NCI-H748 (cell line): ENCODE measurements around the gene TIE1.

Experiments
- DNase-seq: peaks from one replicate; lab custom pipeline; 2025; ENCODE audit not compliant: unreplicated experiment; lab: John Stamatoyannopoulos, UW

Gene TIE1

GRCh38 chr1:43273708-43274107, 27.1 kb upstream of the TIE1 start:
- DNase-seq, result no peak

- DNase-seq, result peak; percentile 91
Measured at GRCh38 chr1:43274125-43274803, 26.5 kb upstream of the TIE1 start.

DNA sequence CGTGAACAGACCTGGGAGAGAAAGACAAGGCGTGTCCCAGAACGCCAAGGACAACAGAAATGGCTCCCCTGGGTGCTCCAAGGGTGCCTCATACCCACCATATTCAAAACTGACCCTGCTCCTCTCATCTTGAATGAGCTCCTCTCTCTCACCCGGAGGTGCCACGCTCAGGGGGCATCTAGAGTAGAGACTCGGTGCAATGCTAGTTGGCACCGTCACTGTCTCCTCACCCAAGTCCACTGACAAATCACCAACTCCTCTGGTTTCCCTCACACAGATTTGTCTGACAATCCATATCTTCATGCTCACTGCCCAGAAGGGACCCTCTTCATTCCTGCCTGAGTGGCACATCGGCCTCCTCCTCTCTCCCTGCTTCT, 26.0 kb upstream of the TIE1 start:
- no peak for DNase-seq

- DNase-seq, result no peak
Measured at GRCh38 chr1:43275826-43276620, 24.8 kb upstream of the TIE1 start.

GRCh38 chr1:43276673-43277072, 24.1 kb upstream of the TIE1 start:
- no peak for DNase-seq

DNA sequence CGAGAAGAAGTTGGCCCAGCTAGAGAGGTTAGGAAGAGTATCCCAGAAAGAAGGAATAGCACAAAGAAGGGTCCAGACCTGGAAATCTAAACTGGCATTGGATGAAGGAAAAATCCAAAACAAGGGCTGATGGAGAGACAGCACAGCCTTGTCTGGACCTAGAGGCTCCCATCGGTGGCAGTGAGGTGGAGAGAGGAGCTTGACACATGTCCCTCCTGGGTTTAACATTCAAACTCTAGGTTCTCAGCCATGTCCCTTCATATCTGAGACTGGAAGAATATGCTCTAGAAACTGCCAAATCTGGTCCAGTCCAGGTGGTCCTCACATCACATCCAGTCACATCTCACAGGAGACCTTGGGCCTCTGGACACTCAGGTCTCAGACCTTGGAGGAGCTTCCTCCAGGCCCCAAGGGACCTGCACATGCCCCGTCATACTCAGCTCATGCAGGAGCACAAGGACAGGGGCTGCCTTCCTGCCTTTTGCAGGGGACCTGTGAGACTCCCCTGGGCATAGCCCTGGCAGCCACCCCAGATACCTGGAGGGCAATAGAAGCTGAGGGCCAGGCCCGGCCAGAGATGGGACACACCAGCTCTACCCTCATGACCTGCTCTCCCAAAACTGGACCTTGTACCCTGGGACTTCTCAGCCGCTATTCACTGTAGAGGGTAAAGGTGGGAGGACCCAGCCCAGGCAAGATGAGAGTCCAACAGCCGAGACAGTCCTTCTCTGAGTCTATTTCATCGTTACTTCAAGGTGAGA, 23.5 kb upstream of the TIE1 start:
- no peak for DNase-seq

- DNase-seq, result no peak
Measured at GRCh38 chr1:43279161-43279560, 21.6 kb upstream of the TIE1 start.

- DNase-seq, result no peak
Measured at GRCh38 chr1:43279666-43280065, 21.1 kb upstream of the TIE1 start.

- no peak for DNase-seq
Measured at GRCh38 chr1:43280692-43281091, 20.1 kb upstream of the TIE1 start.

DNA sequence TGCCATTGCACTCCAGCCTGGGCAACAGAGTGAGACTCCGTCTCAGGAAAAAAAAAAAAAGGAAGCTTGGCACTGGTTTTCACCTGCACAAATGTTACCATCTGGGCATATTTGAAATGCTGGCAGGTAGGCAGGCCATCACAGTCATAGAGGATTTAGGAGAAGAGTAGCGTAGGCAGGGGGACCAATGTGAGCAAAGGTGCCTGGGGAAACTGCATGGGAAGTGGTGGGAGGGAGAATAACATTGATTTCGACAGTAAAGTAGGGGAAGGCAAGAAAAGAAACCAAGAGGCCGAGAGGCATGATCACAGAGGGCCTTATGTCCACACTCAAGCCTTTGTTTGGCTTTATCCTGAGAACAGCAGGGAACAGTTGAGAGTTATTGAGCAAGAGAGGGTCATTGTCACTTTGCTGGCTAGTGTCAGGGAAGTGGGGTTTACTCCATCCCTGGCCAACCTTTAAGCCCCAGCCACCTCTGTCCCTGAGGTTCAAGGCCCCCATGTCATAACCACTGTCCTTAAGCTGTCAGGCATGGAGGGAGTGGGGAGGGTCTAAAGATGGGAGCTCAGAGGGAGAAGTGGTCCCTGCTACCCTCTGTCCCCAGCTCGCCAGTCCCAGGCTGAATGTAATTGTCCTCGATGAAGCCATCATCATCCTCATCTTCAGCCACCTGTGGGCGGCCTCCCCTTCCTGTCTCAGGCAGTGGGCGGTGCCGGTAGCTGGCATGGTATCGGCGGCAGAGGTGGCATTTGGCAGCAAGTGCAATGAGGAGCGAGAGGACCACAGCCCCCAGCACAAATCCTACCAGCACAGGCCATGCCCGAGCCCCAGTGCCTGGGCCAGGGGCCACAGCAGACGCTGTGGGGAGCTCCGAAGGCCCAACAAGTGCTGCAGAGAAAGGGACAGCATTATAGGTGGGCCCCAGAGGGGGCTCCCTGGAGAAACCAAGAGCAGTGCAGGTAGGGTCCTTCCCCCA, 18.3 kb upstream of the TIE1 start:
- peak; percentile 74 for DNase-seq

DNA sequence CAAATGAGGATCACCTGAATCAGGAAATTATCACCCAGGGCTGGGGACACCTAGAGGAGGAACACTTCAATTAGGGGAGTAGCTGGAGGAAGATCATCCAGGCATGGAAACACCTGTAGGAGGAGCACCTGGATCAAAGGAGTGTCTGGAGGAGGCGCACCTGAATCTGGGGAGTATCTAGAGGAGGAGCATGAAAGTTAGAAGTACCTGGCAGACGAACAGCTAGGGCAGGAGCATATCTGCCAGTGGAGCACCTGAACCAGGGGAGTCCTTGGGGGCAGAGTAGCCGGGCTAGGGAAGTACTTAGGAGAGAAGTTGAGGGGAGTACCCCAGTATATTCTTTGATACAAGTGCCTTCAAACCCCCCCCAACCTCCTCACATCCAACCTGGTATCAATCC, 16.7 kb upstream of the TIE1 start:
- no peak for DNase-seq

GRCh38 chr1:43284546-43285110, 16.2 kb upstream of the TIE1 start:
- DNase-seq, result peak; percentile 79

DNA sequence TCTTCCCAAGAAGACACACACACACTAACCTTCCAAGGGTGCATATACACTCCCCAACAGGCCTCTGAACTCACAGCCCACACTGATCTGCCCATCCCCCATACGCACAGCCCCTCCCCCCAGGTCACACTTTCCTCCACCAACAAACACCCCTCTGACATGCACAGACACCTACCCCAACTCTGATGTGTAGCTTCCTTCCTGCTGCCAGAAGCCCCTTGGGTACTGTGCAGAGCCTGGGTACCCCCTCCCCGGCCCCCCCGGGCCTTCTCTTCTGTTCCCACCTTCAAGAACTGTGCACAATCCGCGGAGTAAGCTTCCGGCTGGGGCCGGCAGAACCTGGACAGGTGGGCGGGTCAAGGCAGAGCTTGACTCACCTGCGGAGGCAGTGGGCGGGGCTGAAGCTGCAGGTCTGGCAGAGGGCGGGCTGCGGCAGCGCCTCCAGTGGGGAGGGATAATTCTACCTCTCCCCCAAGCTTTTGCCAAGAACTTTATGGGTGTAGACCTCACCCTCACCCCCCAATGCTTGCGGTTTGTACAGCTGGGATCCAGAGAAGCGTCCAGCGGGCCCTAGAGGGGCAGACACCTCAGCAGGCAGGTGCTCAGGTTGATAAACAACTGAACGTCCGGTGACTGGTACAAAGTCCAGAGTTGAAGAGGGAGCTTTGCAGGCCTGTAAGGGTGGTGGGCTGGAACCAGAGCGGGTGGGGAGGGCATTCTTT, 15.4 kb upstream of the TIE1 start, which contains the start of gene C1orf210:
Gene C1orf210 (minus strand): TSS at position 313 of the 722 bp plus-strand sequence. CDS start 2,311 bp downstream, outside the sequence.
- peak; percentile 100 for DNase-seq

DNA sequence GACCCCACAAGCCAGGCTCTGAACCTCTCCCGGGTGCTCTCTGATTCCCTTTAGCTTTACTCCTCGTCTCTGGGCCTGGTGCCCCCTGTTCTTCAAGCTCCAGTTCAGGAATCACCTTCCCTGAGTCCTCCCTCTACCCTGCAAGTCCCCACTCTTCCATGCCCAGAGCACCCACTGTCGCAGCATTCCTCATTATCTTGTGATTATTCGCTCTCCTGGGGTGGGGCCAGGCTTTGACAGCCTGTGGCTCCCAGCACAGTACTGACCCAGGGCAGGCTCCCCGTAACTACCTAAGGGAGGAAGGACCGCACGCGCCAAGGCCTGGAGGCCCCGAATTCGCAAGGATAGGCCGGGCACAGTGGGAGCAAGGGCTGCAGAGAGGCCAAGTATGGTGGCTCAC, 14.7 kb upstream of the TIE1 start:
- no peak for DNase-seq

DNA sequence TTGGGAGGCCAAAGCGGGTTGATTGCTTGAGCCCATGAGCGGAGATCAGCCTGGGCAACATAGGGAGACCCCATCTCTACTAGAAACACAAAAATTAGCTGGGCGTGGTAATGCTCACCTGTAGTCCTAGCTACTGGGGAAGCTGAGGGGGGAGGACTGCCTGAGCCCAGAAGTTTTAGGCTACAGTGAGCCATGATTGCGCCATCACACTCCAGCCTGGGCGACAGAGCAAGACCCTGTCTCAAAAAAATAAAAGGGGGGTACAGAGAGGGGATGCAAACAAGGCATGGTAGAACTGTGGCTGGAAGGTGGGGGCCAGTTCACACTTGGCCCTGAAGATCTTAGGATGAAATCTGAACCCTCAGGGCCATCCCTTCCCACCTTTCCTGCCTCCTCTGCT, 14.2 kb upstream of the TIE1 start:
- DNase-seq, result no peak

DNA sequence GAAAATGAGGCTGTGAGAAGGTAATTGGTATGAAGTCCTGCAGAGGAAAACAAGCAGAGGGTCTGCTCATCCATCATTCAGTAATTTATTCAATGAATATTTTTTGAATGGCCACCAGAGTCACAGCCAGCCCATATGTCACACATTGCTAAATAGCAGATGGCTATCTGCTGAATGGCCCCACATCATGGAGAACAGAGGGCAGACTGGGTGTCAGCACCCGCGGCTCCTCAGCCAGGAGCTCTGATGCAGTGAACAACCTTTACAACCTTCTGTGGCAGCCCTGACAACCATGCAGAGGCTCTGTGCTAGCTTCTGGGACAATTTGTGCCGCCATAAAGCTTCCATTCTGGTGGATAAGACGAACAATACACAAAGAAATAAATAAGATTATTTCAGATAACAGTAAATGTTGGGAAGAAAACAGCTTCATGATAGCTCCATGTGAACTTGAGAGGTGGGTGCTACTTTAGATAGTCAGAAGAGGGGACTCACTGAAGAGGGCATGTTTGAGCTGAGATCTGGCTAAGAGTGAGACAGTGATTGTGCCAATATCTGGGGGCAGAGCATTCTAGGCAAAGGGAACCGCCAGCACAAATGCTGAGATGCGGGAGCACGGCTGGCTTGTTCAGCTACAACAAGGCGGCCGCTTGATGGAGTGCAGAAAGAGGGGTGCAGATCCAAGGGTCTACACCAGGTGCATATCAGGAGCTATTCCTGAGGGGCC, 12.6 kb upstream of the TIE1 start:
- DNase-seq, result no peak

GRCh38 chr1:43288785-43289706, 11.7 kb upstream of the TIE1 start:
- DNase-seq, result no peak

- DNase-seq, result no peak
Measured at GRCh38 chr1:43292216-43292615, 8.6 kb upstream of the TIE1 start.
